ENCODE data around the gene COPE. TPM values are rescaled to one million over a fixed set of nuclear protein-coding genes. Genes with fewer than 3 reads are reported as not detected.

Gene COPE
- total and polyA plus RNA-seq, 2 of the 4 experiments (the other 2 are of a cell fraction) = 347 to 461 TPM

DNA sequence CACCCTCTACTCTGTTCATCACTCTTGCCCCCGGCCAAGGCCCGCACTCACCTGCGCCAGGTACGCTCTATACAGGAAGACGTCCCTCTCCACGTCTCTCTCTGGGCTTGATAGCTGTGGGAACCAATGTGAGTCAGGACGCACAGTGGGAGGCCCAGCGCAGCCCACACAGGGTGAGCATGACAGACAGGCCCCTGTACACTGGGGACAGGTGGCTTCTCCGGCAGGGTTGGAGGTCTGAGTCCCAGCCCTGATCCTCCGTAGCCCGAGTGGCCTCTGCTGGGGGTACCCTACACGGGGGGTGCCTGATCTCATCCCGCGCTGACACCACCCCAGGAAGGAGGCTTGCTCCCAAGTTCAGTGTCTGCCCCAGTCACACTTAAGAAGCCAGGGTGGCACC lies 6.3 kb downstream of the COPE start:
- Histone ChIP-seq H3K4me1 (ENCODE audit: control insufficient read depth, insufficient read depth, low read length) (no peaks in the 10 kb centered on the region), H3K27me3 (ENCODE audit: control insufficient read depth, insufficient read depth, low read length) (no peaks in the 10 kb centered on the region), H3K9me3 (ENCODE audit: control insufficient read depth, insufficient read depth, low read length) (no peaks in the 10 kb centered on the region), H4K20me1 (ENCODE audit: insufficient read depth, low read length) (peaks cover 45% of the 10 kb centered on the region), H2BK120ac (ENCODE audit: low read depth, low read length) (no peak overlapping the region), H2AFZ (replicated peaks; ENCODE audit: low read length, poor library complexity) (no peak overlapping the region), H3K79me1 (ENCODE audit: low read depth in 1 of 2, low read length in 2 of 2) (peaks cover 25 to 60% of the 10 kb centered on the region in 2 experiments), H3K4me2 (ENCODE audit: low read depth, low read length) (no peak overlapping the region), H3K36me3 (ENCODE audit: control insufficient read depth, insufficient read depth, low read length) (peaks cover 47% of the 10 kb centered on the region), H4K8ac (ENCODE audit: low read depth in 2 of 2, low read length in 2 of 2) (no peak overlapping the region), H3K14ac (replicated peaks; ENCODE audit: low read depth, low read length) (no peak overlapping the region), H3K9me1 (ENCODE audit: insufficient read depth, low read length) (no peaks in the 10 kb centered on the region; the same call in 1 of the 2 replicates), H2BK20ac (ENCODE audit: low read depth, low read length) (no peak overlapping the region), H3K56ac (ENCODE audit: extremely low read depth, insufficient read depth, low read length) (no peak overlapping the region), H2BK5ac (ENCODE audit: low read depth, low read length, poor library complexity, severe bottlenecking) (no peak overlapping the region), H3K4ac (ENCODE audit: low read depth, low read length) (no peak overlapping the region), H2BK15ac (ENCODE audit: low read depth, low read length) (no peak overlapping the region), H3K27ac (ENCODE audit: insufficient read depth, low read length) (no peak overlapping the region), H3K18ac (ENCODE audit: low read depth, low read length) (no peak overlapping the region), H4K91ac (ENCODE audit: insufficient read depth, low read depth, low read length) (no peak overlapping the region), H4K5ac (ENCODE audit: low read depth, low read length) (no peak overlapping the region), H3K4me3 (ENCODE audit: insufficient read depth, low read depth, low read length) (no peak overlapping the region), H3K9ac (ENCODE audit: low read depth, low read length) (no peak overlapping the region), H3K23ac (ENCODE audit: low read depth, low read length) (no peak overlapping the region), H2AK9ac (replicated peaks; ENCODE audit: low read depth, low read length, poor library complexity) (no peak overlapping the region), H2AK5ac (ENCODE audit: low read depth, low read length) (no peak overlapping the region)
- WGBS, 2 experiments (ENCODE audit: extremely low coverage in 2 of 2, insufficient read length in 1 of 2) = 95% methylated on average over 13 of the region's 14 CpGs; no CpG with 5 or more reads in 1 of the 2 experiments
- TF ChIP-seq RAD21 (IDR thresholded peaks at IDR 0.05; ENCODE audit: low read length) (no peak), MAZ (IDR thresholded peaks at IDR 0.05; ENCODE audit: borderline replicate concordance, low read depth, low read length) (no peak), CHD1 (IDR thresholded peaks at IDR 0.05; ENCODE audit: low read depth, low read length) (no peak), SMC3 (IDR thresholded peaks at IDR 0.05; ENCODE audit: low read depth, low read length) (no peak), NFE2L2 (IDR thresholded peaks at IDR 0.05; ENCODE audit: low read depth, low read length) (no peak), MAFK (IDR thresholded peaks at IDR 0.05; ENCODE audit: low read depth, low read length) (no peak), RFX5 (IDR thresholded peaks at IDR 0.05; ENCODE audit: low read depth, low read length) (no peak), RCOR1 (IDR thresholded peaks at IDR 0.05; ENCODE audit: insufficient replicate concordance, low read length) (no peak), BHLHE40 (IDR thresholded peaks at IDR 0.05; ENCODE audit: low read depth, low read length) (no peak)
- TF ChIP-seq, protein P1, sequence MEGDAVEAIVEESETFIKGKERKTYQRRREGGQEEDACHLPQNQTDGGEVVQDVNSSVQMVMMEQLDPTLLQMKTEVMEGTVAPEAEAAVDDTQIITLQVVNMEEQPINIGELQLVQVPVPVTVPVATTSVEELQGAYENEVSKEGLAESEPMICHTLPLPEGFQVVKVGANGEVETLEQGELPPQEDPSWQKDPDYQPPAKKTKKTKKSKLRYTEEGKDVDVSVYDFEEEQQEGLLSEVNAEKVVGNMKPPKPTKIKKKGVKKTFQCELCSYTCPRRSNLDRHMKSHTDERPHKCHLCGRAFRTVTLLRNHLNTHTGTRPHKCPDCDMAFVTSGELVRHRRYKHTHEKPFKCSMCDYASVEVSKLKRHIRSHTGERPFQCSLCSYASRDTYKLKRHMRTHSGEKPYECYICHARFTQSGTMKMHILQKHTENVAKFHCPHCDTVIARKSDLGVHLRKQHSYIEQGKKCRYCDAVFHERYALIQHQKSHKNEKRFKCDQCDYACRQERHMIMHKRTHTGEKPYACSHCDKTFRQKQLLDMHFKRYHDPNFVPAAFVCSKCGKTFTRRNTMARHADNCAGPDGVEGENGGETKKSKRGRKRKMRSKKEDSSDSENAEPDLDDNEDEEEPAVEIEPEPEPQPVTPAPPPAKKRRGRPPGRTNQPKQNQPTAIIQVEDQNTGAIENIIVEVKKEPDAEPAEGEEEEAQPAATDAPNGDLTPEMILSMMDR (conservative IDR thresholded peaks at IDR 0.05; ENCODE audit: low read depth, low read length) = no peak
- TF ChIP-seq, protein P2, sequence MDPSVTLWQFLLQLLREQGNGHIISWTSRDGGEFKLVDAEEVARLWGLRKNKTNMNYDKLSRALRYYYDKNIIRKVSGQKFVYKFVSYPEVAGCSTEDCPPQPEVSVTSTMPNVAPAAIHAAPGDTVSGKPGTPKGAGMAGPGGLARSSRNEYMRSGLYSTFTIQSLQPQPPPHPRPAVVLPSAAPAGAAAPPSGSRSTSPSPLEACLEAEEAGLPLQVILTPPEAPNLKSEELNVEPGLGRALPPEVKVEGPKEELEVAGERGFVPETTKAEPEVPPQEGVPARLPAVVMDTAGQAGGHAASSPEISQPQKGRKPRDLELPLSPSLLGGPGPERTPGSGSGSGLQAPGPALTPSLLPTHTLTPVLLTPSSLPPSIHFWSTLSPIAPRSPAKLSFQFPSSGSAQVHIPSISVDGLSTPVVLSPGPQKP (IDR thresholded peaks at IDR 0.05; ENCODE audit: borderline replicate concordance, low read depth, low read length) = no peak
- TF ChIP-seq, protein P3, sequence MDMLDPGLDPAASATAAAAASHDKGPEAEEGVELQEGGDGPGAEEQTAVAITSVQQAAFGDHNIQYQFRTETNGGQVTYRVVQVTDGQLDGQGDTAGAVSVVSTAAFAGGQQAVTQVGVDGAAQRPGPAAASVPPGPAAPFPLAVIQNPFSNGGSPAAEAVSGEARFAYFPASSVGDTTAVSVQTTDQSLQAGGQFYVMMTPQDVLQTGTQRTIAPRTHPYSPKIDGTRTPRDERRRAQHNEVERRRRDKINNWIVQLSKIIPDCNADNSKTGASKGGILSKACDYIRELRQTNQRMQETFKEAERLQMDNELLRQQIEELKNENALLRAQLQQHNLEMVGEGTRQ (IDR thresholded peaks at IDR 0.05; ENCODE audit: low read depth, low read length) = no peak
- POLR2A ChIA-PET (ENCODE audit: unreplicated experiment) = no interaction called here
- no TSS peak for BruUV-seq (replicated peaks)
- DNase-seq = no peak
- CTCF ChIA-PET = interaction anchor here (0.6 kb wide), 1 partner anchor 135 kb away, joined by 3 read pairs; no protein-coding TSS in a partner anchor
- in situ Hi-C loops (cut with MboI; ENCODE audit: low sequenced_read_pairs) = no loop called here
- dilution Hi-C loops (cut with HindIII; ENCODE audit: low sequenced_read_pairs, unreplicated experiment) = no loop called here
- intact Hi-C loops (cut with micrococcal nuclease) = no loop called here
- no peak for ATAC-seq (ENCODE audit: low read depth)
